AG04449 (cell line): ENCODE measurements around the gene POLE4.

Experiments used
- CTCF ChIA-PET: fragments of 350-600 bp; formaldehyde crosslinking; extraction: SDS; loops from one replicate; lab custom pipeline; 2021; ENCODE audit warnings: antibody characterized with exemption; lab: Yijun Ruan, JAX
- POLR2A ChIA-PET: fragments of 400-600, 350-600 bp; formaldehyde crosslinking; extraction: SDS; loops from one replicate; lab custom pipeline; 2020; ENCODE audit warnings: antibody characterized with exemption, inconsistent platforms; lab: Yijun Ruan, JAX
- DNase-seq: peaks from one replicate; pipeline ENCODE4 v3.0.0-alpha.2; 2010; ENCODE audit warnings: low read depth, low spot score
- H3K4me3 ChIP-seq: 2 replicates; pipeline ENCODE4 v1.5.1; 2011; ENCODE audit warnings: low read depth, mild to moderate bottlenecking, control low read depth, low read length
- CTCF ChIP-seq: IDR thresholded peaks from one replicate; pipeline ENCODE4 v1.5.1; 2011; ENCODE audit warnings: mild to moderate bottlenecking, moderate library complexity, low read length, control low read depth, inconsistent platforms; ENCODE audit not compliant: insufficient read depth; ENCODE audit errors: missing control alignments

POLE4 gene

DNA sequence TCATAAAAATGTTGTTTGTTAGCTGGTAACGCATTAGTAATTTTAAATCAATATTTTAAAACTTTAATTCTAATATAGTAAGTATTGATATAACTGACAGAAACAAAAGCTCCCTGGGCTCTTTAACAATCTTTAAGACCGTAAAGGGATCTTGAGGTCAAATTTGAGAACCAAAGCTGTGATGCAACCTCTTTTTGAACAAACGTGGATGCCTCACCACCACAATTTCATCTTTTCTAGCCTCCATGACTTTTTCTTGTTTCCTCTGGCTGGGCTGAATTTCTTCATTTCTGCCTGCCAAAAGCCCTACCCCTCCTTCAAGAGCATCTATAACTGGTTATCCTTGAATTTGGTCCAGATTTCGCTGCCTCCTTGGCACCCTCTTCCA lies 563 bp upstream of the POLE4 start:
- peak overlapping the region; percentile 80 for H3K4me3 ChIP-seq
- DNase-seq = no peak
- CTCF ChIA-PET = interaction anchor here (1.1 to 1.3 kb wide), 2 partner anchors 15 to 39 kb away, joined by 3 read pairs; no protein-coding TSS in a partner anchor
- no peak for TF ChIP-seq CTCF
- POLR2A ChIA-PET = no interaction called here

GRCh38 chr2:74959106-74959751 lies 786 bp downstream of the POLE4 start:
- ChIA-PET CTCF (no interaction called here), POLR2A (no interaction called here)
- peak overlapping the region; percentile 80 for H3K4me3 ChIP-seq
- DNase-seq = no peak
- no peak for TF ChIP-seq CTCF

- ChIA-PET CTCF (interaction anchor here (0.8 to 1.6 kb wide), 4 partner anchors 8 to 132 kb away, joined by 3 to 4 read pairs (median 3); no protein-coding TSS in a partner anchor), POLR2A (no interaction called here)
- H3K4me3 ChIP-seq = no peak overlapping the region
- no peak for TF ChIP-seq CTCF
- no peak for DNase-seq
These were observed 8.4 kb downstream of the POLE4 start for GRCh38 chr2:74966887-74967286.

DNA sequence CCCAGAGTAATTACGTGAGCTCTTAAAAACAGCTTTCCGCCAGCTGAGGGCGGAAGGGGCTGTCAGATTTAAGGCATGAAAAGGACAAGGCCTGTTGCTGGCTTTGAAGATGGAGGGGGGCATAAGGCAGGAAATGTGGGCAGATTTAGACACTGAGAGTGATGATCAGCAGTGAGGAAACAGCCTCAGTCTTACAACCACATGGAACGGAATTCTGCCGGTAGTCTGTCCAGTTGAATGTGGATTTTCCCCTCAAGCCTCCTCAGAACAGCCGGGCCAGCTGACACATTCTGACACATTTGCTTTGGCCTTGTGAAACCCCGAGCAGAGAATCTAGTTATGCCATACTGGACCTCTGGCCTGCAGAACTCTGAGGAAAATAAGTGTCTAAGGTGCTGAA lies 16.6 kb downstream of the POLE4 start:
- POLR2A ChIA-PET = no interaction called here
- CTCF ChIA-PET = interaction anchor here (1.0 to 1.6 kb wide), 2 partner anchors 8 to 10 kb away, joined by 3 to 5 read pairs; no protein-coding TSS in a partner anchor
- DNase-seq = no peak
- no peak overlapping the region for H3K4me3 ChIP-seq
- TF ChIP-seq CTCF = no peak

- POLR2A ChIA-PET = no interaction called here
- CTCF ChIA-PET = interaction anchor here (1.4 kb wide), 1 partner anchor 14 kb away, joined by 3 read pairs; no protein-coding TSS in a partner anchor
- TF ChIP-seq CTCF = no peak
- no peak overlapping the region for H3K4me3 ChIP-seq
- DNase-seq = no peak
These were observed 21.4 kb downstream of the POLE4 start for GRCh38 chr2:74979844-74980243.

- peak; percentile 15 for TF ChIP-seq CTCF
- DNase-seq = no peak
- H3K4me3 ChIP-seq = no peak overlapping the region
- CTCF ChIA-PET = interaction anchor here (1.0 to 1.5 kb wide), 5 partner anchors 9 to 291 kb away, joined by 3 to 6 read pairs (median 3); no protein-coding TSS in a partner anchor
- POLR2A ChIA-PET = no interaction called here
These were observed 24.1 kb downstream of the POLE4 start for GRCh38 chr2:74982577-74982976.
